Tibial nerve (tissue), 4 donors: ENCODE measurements around the gene KRABD2.
"Not testable (repeated sequence)": the region's sequence is repeated elsewhere in the genome, so short reads cannot be mapped to it uniquely, and the experiment has no call there.

Experiments used
- DNase-seq, 2 donors: peaks; one replicate each; pipeline ENCODE4 v3.0.0-alpha.2; 2019; ENCODE audit warnings: low spot score in 2 of 2
- H3K27ac ChIP-seq, 4 donors: fragments of 200-600 bp; sonication (generic) in 3 of 4; one replicate each; pipeline ENCODE4 v1.5.1; 2017 to 2019; ENCODE audit warnings: mild to moderate bottlenecking in 1 of 4
- H3K27me3 ChIP-seq, 2 donors: fragments of 200-600 bp; sonication (generic) in 1 of 2; one replicate each; pipeline versions ENCODE4 v1.5.1 to v1.6.0; 2017 to 2019
- H3K36me3 ChIP-seq, 3 donors: fragments of 200-600 bp; sonication (generic); one replicate each; pipeline ENCODE4 v1.5.1; 2018 to 2019
- H3K4me1 ChIP-seq, 4 donors: fragments of 200-600 bp; sonication (generic) in 3 of 4; one replicate each; pipeline ENCODE4 v1.5.1; 2017 to 2019
- H3K4me3 ChIP-seq, 4 donors: fragments of 200-600 bp; sonication (generic) in 3 of 4; one replicate each; pipeline ENCODE4 v1.5.1; 2017 to 2019; ENCODE audit warnings: mild to moderate bottlenecking in 1 of 4, moderate library complexity in 1 of 4
- H3K9me3 ChIP-seq, 4 donors: fragments of 200-600 bp; sonication (generic) in 3 of 4; one replicate each; pipeline ENCODE4 v1.5.1; 2017 to 2019
- CTCF ChIP-seq, 5 experiments: fragments of 200-600 bp in 3 of 5; fragments of 450-650 bp in 2 of 5; sonication (generic) in 3 of 5; IDR thresholded peaks; one replicate each; pipeline ENCODE4 v1.5.1; 2016 to 2019; ENCODE audit warnings: antibody characterized with exemption in 5 of 5, mild to moderate bottlenecking in 3 of 5, moderate library complexity in 2 of 5
- EP300 ChIP-seq, 2 donors: sonication (generic); formaldehyde crosslinking; IDR thresholded peaks; one replicate each; pipeline ENCODE4 v1.6.1; 2017; ENCODE audit warnings: antibody characterized with exemption in 2 of 2, mild to moderate bottlenecking in 1 of 2
- POLR2A ChIP-seq, 2 donors: fragments of 450-650 bp; IDR thresholded peaks; one replicate each; pipeline ENCODE4 v1.6.1; 2017; ENCODE audit warnings: antibody characterized with exemption in 2 of 2, mild to moderate bottlenecking in 2 of 2, moderate library complexity in 2 of 2
- WGBS, 2 donors: methylation state at CpG; one replicate each; pipeline ENCODE4 v1.1.5; 2018; 5-methylcytosine and 5-hydroxymethylcytosine counted together

KRABD2 gene

GRCh38 chr17:8401107-8401506, 24.6 kb upstream of the KRABD2 start:
- H3K27ac ChIP-seq = no peak overlapping the region
- DNase-seq = no peak
- no peak for TF ChIP-seq EP300 (IDR thresholded peaks at IDR 0.05)
- H3K4me1 ChIP-seq = no peaks in the 10 kb centered on the region
- WGBS, 2 donors = 85 to 89% methylated on average over 2 of the region's 2 CpGs
- no peaks in the 10 kb centered on the region for H3K36me3 ChIP-seq
- H3K4me3 ChIP-seq = no peak overlapping the region
- H3K27me3 ChIP-seq = peaks cover 0 to 49% of the 10 kb centered on the region in 2 donors
- no peaks in the 10 kb centered on the region for H3K9me3 ChIP-seq

GRCh38 chr17:8398980-8399379, 22.5 kb upstream of the KRABD2 start:
- WGBS, 2 donors = 42 to 54% methylated on average over 6 of the region's 6 CpGs
- Histone ChIP-seq H3K4me1 (no peaks in the 10 kb centered on the region), H3K4me3 (no peak overlapping the region), H3K27ac (no peak overlapping the region), H3K27me3 (peaks cover 0 to 69% of the 10 kb centered on the region in 2 donors), H3K9me3 (no peaks in the 10 kb centered on the region), H3K36me3 (no peaks in the 10 kb centered on the region)
- DNase-seq = no peak
- TF ChIP-seq POLR2A (IDR thresholded peaks at IDR 0.05) = no peak
- TF ChIP-seq CTCF (IDR thresholded peaks at IDR 0.05) = no peak
- no peak for TF ChIP-seq EP300 (IDR thresholded peaks at IDR 0.05)

- Histone ChIP-seq H3K9me3 (no peaks in the 10 kb centered on the region), H3K36me3 (no peaks in the 10 kb centered on the region), H3K27ac (no peak within 1 kb of the TSS), H3K27me3 (peaks cover 0 to 80% of the 10 kb centered on the region in 2 donors), H3K4me3 (no peak within 1 kb of the TSS), H3K4me1 (no peaks in the 10 kb centered on the region)
- WGBS, 2 donors = 56 to 65% methylated on average over 12 to 13 of the region's 13 CpGs
- DNase-seq = no peak
- TF ChIP-seq EP300 (IDR thresholded peaks at IDR 0.05) (no peak), POLR2A (IDR thresholded peaks at IDR 0.05) (no peak), CTCF (IDR thresholded peaks at IDR 0.05) (no peak)
Measured at GRCh38 chr17:8397636-8398035, 21.1 kb upstream of the KRABD2 start, which contains the start of gene RNF222. Gene RNF222, minus strand, starts transcription at chr17:8397827. Its CDS starts 4,366 bp downstream, at chr17:8393461.

- H3K27ac ChIP-seq, H3K36me3 ChIP-seq, H3K4me1 ChIP-seq, H3K9me3 ChIP-seq, DNase-seq, H3K4me3 ChIP-seq: not testable (repeated sequence)
- 75 to 80% methylated on average over 9 of the region's 9 CpGs for WGBS, 2 donors
- peaks cover 0 to 63% of the 10 kb centered on the region in 2 donors for H3K27me3 ChIP-seq
Measured at GRCh38 chr17:8394497-8394896, 18.0 kb upstream of the KRABD2 start.

GRCh38 chr17:8393470-8394231, 17.1 kb upstream of the KRABD2 start:
- Histone ChIP-seq H3K36me3 (no peaks in the 10 kb centered on the region), H3K4me3 (no peak overlapping the region), H3K27ac (no peak overlapping the region), H3K27me3 (peaks cover 0 to 56% of the 10 kb centered on the region in 2 donors), H3K9me3 (no peaks in the 10 kb centered on the region), H3K4me1 (no peaks in the 10 kb centered on the region)
- TF ChIP-seq CTCF (IDR thresholded peaks at IDR 0.05) (no peak), EP300 (IDR thresholded peaks at IDR 0.05) (no peak), POLR2A (IDR thresholded peaks at IDR 0.05) (no peak)
- DNase-seq = no peak
- WGBS, 2 donors = 56 to 58% methylated on average over 8 of the region's 8 CpGs

GRCh38 chr17:8392674-8393469, 16.4 kb upstream of the KRABD2 start:
- Histone ChIP-seq H3K27ac (no peak overlapping the region), H3K27me3 (peaks cover 0 to 48% of the 10 kb centered on the region in 2 donors), H3K4me1 (no peaks in the 10 kb centered on the region), H3K4me3 (no peak overlapping the region), H3K9me3 (no peaks in the 10 kb centered on the region), H3K36me3 (no peaks in the 10 kb centered on the region)
- WGBS, 2 donors = 83 to 84% methylated on average over 15 to 32 of the region's 46 CpGs
- DNase-seq = no peak
- TF ChIP-seq POLR2A (IDR thresholded peaks at IDR 0.05) (no peak), CTCF (IDR thresholded peaks at IDR 0.05) (no peak), EP300 (IDR thresholded peaks at IDR 0.05) (no peak)
